ENCODE measurements around the gene MAPRE3. TPM values are rescaled to one million over a fixed set of nuclear protein-coding genes. Genes with fewer than 3 reads are reported as not detected.

Gene MAPRE3
- total RNA-seq, 1 donor from 2014 or later = 16.3 TPM

GRCh38 chr2:26942543-26943295, 27.7 kb upstream of the MAPRE3 start:
- peak; percentile 74 for DNase-seq (ENCODE audit: low read depth, low spot score)
- Mint-ChIP-seq H3K9me3 (no peaks in the 10 kb centered on the region), H3K4me3 (peak overlapping the region; percentile 49), H3K27ac (ENCODE audit: unreplicated experiment) (no peak overlapping the region), H3K4me1 (peaks cover 12% of the 10 kb centered on the region), H3K36me3 (ENCODE audit: low read depth) (peaks cover 20% of the 10 kb centered on the region), H3K27me3 (ENCODE audit: low read depth) (no peaks in the 10 kb centered on the region)
- TF ChIP-seq CTCF (conservative IDR thresholded peaks at IDR 0.05) = peak; percentile 92

GRCh38 chr2:26945991-26946750, 24.3 kb upstream of the MAPRE3 start:
- TF ChIP-seq CTCF (conservative IDR thresholded peaks at IDR 0.05) = no peak
- no peak for DNase-seq (ENCODE audit: low read depth, low spot score)
- no peaks in the 10 kb centered on the region for H3K9me3 Mint-ChIP-seq
- H3K4me3 Mint-ChIP-seq = no peak overlapping the region
- H3K27me3 Mint-ChIP-seq (ENCODE audit: low read depth) = no peaks in the 10 kb centered on the region
- peaks cover 6% of the 10 kb centered on the region for H3K4me1 Mint-ChIP-seq
- H3K27ac Mint-ChIP-seq (ENCODE audit: unreplicated experiment) = no peak overlapping the region
- H3K36me3 Mint-ChIP-seq (ENCODE audit: low read depth) = peaks cover 24% of the 10 kb centered on the region

GRCh38 chr2:26946841-26947784, 23.3 kb upstream of the MAPRE3 start:
- Mint-ChIP-seq H3K4me1 (peaks cover 6% of the 10 kb centered on the region), H3K4me3 (no peak overlapping the region), H3K27ac (ENCODE audit: unreplicated experiment) (no peak overlapping the region), H3K9me3 (no peaks in the 10 kb centered on the region), H3K27me3 (ENCODE audit: low read depth) (no peaks in the 10 kb centered on the region), H3K36me3 (ENCODE audit: low read depth) (peaks cover 20% of the 10 kb centered on the region)
- TF ChIP-seq CTCF (conservative IDR thresholded peaks at IDR 0.05) = no peak
- DNase-seq (ENCODE audit: low read depth, low spot score) = no peak

- no peaks in the 10 kb centered on the region for H3K27me3 Mint-ChIP-seq (ENCODE audit: low read depth)
- no peak for DNase-seq (ENCODE audit: low read depth, low spot score)
- H3K27ac Mint-ChIP-seq (ENCODE audit: unreplicated experiment) = peak overlapping the region; percentile 6
- TF ChIP-seq CTCF (conservative IDR thresholded peaks at IDR 0.05) = no peak
- peaks cover 12% of the 10 kb centered on the region for H3K36me3 Mint-ChIP-seq (ENCODE audit: low read depth)
- H3K4me1 Mint-ChIP-seq = no peaks in the 10 kb centered on the region
- no peak overlapping the region for H3K4me3 Mint-ChIP-seq
- no peaks in the 10 kb centered on the region for H3K9me3 Mint-ChIP-seq
Observed at GRCh38 chr2:26948800-26949199, 21.6 kb upstream of the MAPRE3 start.

GRCh38 chr2:26950246-26950645, 20.2 kb upstream of the MAPRE3 start:
- Mint-ChIP-seq H3K27me3 (ENCODE audit: low read depth) (peaks cover 12% of the 10 kb centered on the region), H3K9me3 (no peaks in the 10 kb centered on the region), H3K4me1 (no peaks in the 10 kb centered on the region), H3K27ac (ENCODE audit: unreplicated experiment) (no peak overlapping the region), H3K36me3 (ENCODE audit: low read depth) (peaks cover 10% of the 10 kb centered on the region), H3K4me3 (no peak overlapping the region)
- no peak for TF ChIP-seq CTCF (conservative IDR thresholded peaks at IDR 0.05)
- DNase-seq (ENCODE audit: low read depth, low spot score) = no peak
